ENCODE measurements around the gene ZNF398. TPM values are rescaled to one million over a fixed set of nuclear protein-coding genes. Genes with fewer than 3 reads are reported as not detected.

The ZNF398 gene
- total and polyA plus RNA-seq, 10 of the 15 experiments (the other 5 are each of a cell fraction or from before 2014, with no cell fraction given): 2.3 to 15.3 (median 10.0) TPM

- no peak for TF ChIP-seq RCOR1 (conservative IDR thresholded peaks at IDR 0.05; ENCODE audit: low read depth, low read length)
These were observed 44.6 kb upstream of the ZNF398 start (continued) for GRCh38 chr7:149102666-149103065.

GRCh38 chr7:149103424-149103823 lies 43.8 kb upstream of the ZNF398 start:
- WGBS (ENCODE audit: insufficient coverage, insufficient replicate concordance, low lambda C conversion rate, missing lambda C conversion rate): 77% methylated on average over 9 of the region's 9 CpGs
- ChIA-PET SMC1A (ENCODE audit: uncharacterized antibody, unreplicated experiment) (no interaction called here), POLR2A (interaction anchor here (0.5 to 0.6 kb wide), 2 partner anchors 10 to 11 kb away, joined by 3 to 10 read pairs; no protein-coding TSS in a partner anchor), CTCF (no interaction called here), RAD21 (ENCODE audit: unreplicated experiment) (no interaction called here)
- Histone ChIP-seq H3K27ac (ENCODE audit: control insufficient read depth, insufficient read depth) (no peak overlapping the region), H3K79me2 (ENCODE audit: control insufficient read depth, insufficient read depth, low read length) (no peaks in the 10 kb centered on the region), H3K4me2 (ENCODE audit: control insufficient read depth, insufficient read depth) (no peak overlapping the region), H3K27me3 (replicated peaks in 1 of 2; ENCODE audit: control insufficient read depth in 2 of 2, insufficient read depth in 2 of 2, low read length in 1 of 2) (no peaks in the 10 kb centered on the region), H3K36me3 (ENCODE audit: control insufficient read depth in 2 of 2, insufficient read depth in 2 of 2, low read length in 1 of 2) (no peaks in the 10 kb centered on the region), H3K4me3 (no peak overlapping the region), H4K20me1 (ENCODE audit: control insufficient read depth, insufficient read depth) (no peaks in the 10 kb centered on the region), H3K9ac (ENCODE audit: control insufficient read depth, insufficient read depth, low read length) (no peak overlapping the region), H3K9me3 (replicated peaks; ENCODE audit: control insufficient read depth, insufficient read depth, low read length) (no peaks in the 10 kb centered on the region), H3K4me1 (ENCODE audit: control insufficient read depth, insufficient read depth, low read length) (no peaks in the 10 kb centered on the region), H2AFZ (ENCODE audit: control insufficient read depth, low read depth, low read length) (no peak overlapping the region)
- TF ChIP-seq NFYA (IDR thresholded peaks at IDR 0.05; ENCODE audit: borderline replicate concordance, low read depth, low read length): no peak
- no peak for TF ChIP-seq NKRF (conservative IDR thresholded peaks at IDR 0.05)
- TF ChIP-seq PRDM15 (CRISPR knock-in tag; IDR thresholded peaks at IDR 0.05): no peak
- no peak for TF ChIP-seq CEBPZ (IDR thresholded peaks at IDR 0.05; ENCODE audit: low read depth, low read length)
- ATAC-seq: no peak
- in situ Hi-C loops (cut with MboI) (no loop called here), intact Hi-C loops (cut with micrococcal nuclease; ENCODE audit: unreplicated experiment) (no loop called here)
- no TSS peak for BruUV-seq (replicated peaks)
- no peak for DNase-seq (ENCODE audit: low read depth, low spot score)
- no peak for FAIRE-seq
